IPS-NIHi7 (cell line): Measurements from ENCODE around the gene STIMATE.

Experiments used
- DNase-seq: peaks from one replicate; pipeline ENCODE4 v3.0.0; 2012; ENCODE audit warnings: mixed read lengths; ENCODE audit errors: extremely low spot score

STIMATE gene

DNA sequence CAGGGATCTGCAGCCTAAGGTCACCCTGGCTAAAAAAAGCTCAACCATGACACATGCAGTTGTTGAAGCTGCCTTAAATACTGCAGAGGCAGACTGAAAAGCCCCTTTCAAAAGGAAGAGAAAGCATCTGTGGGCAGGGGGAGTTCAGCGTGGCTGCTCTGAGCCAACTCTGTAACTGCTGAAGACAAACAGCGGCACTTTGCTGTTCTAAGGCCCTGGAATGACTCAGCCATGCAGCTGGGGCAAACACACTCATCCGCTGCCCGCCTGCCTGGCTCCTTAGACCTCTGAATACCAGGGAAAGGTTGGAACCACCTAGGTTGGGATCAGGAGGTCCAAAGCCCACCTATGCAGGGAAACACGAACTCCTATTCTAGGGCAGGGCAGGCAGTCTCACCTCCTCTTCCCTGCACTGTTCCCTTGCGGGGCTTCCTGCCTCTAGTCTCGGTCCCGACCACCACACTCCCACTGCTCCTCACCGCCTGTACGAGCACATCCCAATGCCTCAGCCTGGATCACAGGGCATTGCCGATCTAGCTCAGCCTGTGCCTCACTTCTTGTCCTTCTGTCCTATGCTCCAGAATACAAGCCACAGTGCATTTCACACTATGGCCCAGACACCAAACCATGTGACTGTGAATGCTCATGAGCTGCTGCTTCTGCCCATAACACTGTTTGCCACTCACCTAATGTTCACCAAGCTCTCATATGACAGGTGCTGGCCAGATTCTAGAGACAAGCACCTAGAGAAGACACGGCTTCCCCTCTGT lies 56.0 kb downstream of the STIMATE start:
- DNase-seq, result no peak

DNA sequence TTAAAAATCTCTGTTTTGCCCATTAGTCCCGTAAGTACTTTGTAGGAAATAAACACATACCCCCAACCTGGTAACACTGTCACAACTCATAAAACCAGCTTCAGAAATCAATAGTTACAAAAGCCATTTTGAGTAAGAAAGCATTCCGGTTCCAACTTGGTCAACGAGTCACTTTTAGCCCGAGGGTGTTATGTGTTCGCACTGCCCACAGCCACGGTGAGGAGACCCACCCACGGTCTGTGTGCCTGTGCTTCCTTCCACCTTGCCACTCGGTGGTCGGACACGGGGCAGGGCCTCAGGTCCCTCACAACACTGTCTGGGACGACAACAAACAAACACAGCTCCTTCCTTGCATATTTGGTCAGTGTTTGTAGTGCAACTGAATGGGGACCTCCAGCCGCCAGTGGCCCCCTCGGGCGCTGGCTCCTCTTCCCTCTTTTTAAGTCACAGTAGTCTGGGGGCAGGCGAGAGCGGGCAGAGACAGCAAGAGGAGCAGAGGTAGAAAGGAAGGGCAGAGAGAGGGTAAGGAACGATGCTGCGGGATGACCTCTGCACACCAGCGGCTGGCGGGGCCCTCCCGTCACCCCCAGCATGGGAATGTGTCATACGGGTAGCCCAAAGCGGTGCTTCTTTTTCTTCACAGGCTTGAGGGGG lies 57.3 kb downstream of the STIMATE start:
- no peak for DNase-seq

- no peak for DNase-seq
Observed at GRCh38 chr3:52839268-52839575, 58.1 kb downstream of the STIMATE start.

DNA sequence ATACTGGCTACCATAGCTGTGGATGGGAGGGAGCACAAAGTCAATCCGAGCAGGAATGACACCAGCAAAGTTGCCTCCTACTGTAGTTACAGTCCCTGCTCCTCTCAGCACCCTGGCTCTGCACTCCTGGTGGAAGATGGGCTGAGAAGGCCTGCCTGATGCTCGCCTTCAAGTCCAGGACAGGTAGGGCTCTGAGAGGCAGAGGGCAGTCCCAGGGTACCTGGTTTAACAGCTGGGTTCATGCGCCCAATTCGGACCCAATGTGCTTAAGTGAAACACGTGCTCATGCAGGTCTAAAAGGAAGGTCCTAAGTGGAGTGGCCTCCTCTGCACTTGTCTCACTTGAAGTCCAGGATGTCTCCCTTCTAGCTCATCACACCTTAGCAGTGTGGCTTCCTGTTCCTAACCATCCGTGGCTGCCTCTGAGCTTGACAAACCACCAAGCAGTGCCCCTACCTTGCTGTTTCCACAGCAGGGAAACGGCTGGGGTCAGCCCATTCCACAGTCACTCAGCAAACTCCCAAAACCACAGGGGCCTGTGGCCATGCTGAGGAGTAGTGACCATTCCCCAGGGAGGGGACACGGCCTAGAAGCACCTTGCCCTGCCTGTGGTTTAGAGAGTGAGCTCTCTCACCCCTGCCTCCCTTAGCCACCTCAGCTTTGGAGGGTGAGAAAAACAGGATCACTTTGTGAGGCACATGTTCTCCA lies 58.6 kb downstream of the STIMATE start:
- DNase-seq, result no peak

DNA sequence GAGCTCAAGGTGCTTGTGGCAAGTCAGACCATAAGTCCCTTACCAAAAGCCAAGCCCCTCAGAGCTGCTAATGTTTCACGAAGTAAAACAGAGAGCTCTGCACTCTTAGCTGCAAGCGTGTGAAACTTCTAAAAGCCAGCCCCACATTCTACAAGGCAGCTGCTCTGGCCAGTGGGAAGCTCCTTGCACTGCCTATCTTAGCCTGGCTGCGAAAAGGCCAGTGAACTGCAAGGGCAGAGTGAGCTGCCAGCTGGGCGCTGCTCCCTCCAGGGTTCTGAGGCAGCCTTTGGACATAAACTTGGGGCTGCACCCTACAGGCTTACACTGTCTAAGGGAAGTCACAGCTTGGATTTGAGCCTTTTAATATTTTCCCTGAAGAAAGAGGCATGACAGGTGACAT lies 60.4 kb downstream of the STIMATE start:
- no peak for DNase-seq

- no peak for DNase-seq
Observed at GRCh38 chr3:52836471-52836845, 60.9 kb downstream of the STIMATE start.

GRCh38 chr3:52835766-52836470 lies 61.4 kb downstream of the STIMATE start:
- no peak for DNase-seq

- DNase-seq, result no peak
Observed at GRCh38 chr3:52834871-52835501, 62.4 kb downstream of the STIMATE start, which contains the start of gene MUSTN1. MUSTN1 (minus strand) TSS chr3:52835019; CDS start chr3:52834948, 71 bp downstream.

DNA sequence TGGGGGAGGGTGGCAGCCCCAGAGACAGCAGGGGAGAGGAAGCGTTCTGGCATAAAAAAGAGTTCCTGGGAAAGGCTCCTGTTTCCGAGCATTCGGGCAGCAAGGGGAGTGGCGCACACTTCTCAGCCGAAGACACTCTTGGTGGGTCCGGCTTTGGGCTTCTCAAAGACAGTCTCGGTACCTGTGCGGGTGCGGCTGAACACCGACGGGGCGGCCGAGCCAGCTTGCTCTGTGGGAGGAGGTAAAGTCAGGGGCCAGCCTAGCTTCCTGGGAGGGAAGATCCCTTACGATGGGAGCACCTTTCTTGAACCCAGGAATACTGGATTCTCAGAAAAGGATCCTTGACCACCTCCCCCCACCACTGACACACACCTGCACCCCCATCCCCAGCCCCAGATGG lies 64.1 kb downstream of the STIMATE start:
- no peak for DNase-seq

DNA sequence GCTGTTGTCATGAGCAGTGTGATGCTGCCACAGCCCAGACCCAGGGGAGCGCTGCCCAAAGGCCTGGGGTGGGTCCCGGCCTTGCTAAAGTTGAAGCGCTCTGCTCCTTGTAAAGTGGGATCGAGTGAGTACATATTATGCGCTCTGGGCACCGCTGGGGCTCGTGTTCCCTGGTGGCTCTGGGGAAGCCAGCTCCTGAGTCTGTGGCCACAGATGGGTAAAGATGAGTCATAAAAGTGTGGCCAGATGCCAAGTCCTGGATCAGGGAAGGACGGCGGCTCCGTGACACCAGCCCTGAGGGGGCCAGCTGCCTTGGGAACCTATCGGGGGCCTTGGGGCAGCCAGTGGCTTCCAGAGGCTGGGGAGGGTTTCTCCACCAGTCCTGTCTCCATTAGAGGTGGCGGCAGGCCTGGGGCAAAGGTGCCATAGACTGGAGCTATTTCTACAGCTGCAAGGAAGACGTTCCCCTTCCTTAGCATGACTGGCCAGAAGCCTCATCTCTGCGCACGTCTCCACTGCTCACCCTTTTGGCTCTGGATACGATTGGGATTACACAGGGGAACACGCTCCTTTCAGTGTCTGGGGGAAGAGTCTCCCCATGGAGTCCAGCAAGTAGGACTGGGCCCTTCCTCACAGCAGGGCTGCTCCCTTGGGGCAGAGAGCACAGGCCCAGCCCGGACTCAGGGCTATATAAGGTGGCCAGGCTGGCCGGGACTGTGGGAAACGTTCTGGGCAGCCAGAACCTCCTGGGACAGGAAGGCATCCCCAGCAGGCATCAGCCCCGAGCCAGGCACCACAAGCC lies 65.6 kb downstream of the STIMATE start:
- no peak for DNase-seq

DNA sequence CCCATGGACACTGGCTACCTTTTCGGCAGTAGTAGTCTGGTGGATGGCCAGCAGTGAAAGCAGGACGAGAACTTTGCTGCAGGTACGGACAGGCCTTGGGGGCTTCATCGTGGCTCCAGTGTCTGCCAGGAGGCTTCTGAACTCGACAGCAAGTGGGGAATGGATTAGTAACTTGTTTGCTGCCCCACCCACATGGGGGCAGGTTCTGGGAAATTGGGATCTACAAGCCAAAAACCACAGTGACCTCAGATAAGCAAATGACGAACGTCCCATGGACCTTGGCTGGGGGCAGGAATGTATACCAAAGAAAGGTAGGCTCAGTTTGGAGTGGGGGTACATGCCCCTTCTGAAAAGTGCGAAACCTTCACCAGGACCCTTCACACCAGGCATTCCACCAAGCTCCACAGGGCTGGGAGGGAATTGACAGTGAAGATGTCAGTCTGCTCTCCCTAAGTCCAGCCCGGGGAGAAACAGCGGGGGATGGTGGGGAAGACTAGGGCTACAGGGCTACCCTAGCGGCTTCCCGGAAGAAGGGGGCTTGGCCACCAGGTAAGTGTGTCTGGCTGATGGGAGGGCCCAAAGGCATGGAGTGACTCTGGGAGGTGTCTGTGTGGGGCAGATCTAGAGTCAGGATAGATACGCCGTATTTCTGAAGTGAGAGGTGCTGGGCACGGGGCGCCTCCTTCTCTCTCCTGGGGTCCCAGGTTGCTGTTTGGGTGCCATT lies 66.7 kb downstream of the STIMATE start, which contains the start of gene ITIH4:
TSS of gene ITIH4 (minus strand) at position 138 of the 724 bp plus-strand sequence. CDS start at position 108, 30 bp downstream.
- no peak for DNase-seq

DNA sequence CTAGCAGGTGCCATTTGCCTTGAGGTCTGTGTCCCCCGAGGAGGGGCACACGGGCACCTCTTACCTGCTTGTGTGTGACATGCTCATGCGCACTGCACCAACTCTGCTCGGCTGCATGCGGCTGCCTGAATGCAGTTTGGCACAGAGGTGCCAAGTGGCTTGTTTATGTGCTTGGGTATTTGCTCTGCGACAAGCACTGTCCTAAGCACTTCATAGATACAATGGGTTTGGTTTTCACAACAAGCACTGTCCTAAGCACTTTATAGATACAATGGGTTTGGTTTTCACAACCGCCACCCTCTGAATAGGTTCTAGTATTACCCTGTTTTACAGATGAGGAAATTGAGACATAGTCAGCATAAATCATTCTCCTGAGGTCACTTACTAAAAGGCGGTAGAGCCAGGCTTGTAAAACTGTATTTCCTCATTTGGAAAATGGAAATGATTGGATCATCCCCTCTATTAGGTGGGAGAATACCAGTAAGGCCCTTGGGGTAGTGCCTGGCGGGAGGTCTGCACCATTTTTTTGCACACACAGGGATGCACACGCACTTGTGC lies 67.4 kb downstream of the STIMATE start:
- no peak for DNase-seq

- DNase-seq, result no peak
Observed at GRCh38 chr3:52829482-52829881, 67.9 kb downstream of the STIMATE start.

DNA sequence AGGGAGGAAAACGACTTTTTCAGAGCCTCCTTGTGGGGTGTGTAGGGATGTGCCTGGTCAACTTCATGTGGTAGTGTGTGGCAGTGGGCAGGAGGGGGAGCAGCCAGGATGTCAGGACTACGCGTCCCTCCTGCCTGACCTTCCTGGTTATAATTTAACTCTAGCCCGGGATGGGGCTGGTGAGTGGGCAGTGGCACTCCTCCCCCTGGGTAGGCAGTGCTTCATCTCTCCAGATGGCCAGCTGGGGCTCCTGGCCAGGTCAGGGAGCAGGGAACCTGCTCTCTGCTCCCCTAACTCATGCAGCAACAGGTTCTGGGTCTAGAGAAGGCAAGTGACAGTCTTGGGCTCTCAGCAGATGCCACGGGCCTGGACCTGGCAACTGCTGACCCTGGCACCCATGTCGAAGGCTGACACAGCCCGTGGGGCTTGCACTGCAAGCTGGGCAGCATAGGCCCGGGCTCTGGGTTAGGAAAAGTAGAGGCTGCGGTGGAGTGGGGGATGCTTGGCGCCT lies 69.4 kb downstream of the STIMATE start:
- DNase-seq, result peak; percentile 43

DNA sequence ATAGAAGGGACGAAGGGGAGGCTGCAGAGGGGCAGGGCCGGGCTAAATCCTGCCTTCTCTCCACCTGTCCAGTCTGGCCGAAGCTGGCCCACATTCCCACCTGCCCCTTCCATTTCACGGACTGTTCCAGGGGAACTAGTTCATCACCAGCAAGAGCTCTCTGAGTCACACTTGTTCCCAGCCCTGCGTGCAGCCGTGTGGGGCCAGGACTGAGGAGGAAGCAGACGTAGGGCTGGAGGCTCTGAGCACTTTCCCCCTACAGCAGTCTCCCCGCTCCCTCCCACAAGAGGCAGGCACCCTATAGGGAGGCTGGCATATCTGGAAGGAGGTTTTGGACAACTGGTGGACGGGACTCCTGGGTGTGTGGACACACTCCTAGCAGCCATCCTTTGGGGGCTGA lies 69.9 kb downstream of the STIMATE start:
- no peak for DNase-seq

DNA sequence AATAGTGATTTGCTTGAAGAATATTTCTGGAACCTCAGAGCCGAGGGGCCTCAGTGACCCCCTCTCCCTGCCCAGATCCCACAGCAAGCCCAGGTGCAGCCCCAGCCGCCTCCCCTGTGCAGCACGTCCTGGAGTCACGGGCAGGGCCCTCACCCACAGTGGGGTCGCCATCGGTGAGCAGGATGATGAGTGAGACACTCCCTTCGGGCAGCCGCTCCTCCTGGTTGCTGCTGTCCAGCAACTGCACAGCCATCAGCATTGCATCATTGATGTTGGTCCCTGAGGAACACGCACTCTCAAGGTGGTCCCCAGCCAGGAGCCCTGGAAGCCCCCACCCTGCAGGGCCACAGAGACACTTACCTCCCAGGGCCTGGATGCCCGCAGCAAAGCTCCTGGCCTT lies 73.3 kb downstream of the STIMATE start:
- no peak for DNase-seq

DNA sequence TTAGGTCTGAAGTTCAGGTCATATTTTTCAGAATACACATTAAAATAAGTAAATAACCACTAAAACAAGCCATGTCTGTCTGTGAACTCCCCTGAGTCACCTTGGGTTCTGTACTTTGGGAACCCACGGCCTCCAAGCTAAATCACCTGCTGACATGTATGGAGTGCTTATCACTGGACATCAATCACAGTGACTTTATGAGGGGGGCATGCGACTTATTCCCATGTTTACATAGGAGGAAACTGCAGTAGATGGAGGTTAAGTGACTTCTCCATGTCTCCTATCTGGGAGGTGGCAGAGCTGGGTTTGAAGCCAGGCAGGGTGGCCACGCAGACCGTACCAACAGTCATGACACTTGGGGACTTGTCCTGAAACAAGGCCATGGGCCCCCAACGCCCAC lies 75.0 kb downstream of the STIMATE start:
- DNase-seq, result no peak

DNA sequence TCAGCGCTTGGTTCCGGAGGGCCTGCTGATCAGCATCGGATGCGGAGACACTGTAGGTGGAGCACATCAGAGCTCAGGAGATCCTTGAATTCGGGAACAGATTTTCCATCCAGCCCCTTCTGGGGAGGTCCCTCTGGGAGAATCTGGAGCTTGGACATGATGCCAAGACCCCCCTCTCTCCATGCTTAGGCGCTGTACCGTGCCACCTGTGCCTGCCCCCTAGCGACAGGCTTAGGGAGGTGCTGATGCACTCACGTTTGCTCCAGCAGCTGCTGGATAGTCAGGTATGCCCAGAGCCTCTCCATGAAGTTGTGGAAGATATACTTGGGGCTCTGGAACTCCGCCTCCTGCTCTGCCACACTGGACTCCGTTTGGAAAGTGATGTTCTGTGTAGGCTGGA lies 76.6 kb downstream of the STIMATE start:
- DNase-seq, result peak; percentile 92

GRCh38 chr3:52819936-52820335 lies 77.4 kb downstream of the STIMATE start:
- no peak for DNase-seq

GRCh38 chr3:52817860-52818259 lies 79.5 kb downstream of the STIMATE start:
- no peak for DNase-seq
